ENCODE data around the gene FSTL4.

Gene FSTL4

DNA sequence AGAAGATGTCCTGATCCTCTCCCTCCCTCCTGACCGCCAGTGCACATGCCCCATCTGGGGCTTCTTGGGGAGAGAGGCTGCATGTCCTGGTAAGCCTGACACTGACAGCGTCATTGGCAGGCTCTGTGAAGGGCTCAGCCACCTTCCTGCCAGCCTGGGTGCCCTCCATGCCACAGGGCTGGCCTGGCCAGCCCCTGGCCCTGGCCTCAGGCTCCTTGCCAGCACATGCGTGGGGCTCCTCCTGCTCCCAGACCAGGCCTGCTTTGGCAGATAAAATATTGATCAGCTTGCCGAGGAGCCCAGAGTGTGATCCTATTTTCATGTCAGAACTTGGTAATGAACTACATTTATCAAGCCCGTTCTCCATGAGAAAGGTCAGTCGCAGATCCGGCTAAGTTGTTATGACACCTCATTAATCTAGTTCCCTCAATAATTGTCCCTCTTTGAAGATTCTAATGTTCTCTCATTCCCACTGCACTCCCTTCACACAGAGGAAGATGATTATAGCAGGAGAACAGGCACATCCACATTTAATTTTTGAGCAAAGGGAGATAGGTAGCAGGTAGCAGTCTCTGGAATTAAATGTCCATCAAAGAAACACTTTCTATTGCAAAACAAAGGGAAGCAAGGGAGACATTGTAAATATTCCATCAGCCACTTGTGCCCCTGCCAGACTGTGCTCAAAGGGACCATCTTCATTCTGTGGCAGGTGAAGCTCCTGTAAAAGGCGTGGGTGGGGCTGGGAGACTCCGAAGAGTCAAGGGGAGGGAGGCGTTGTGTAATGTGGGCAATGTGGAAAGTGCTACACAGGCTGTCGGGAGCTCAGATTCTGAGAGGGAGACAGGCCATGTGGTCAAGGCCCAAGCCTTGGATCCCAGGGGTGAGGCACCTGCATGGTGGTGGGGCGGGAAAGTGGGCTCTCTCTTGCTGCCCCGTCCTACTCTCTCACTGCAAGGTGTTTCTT, 288.6 kb downstream of the FSTL4 start:
- no peak for DNase-seq (ENCODE audit: low read depth)
- no peak overlapping the region for H3K4me3 ChIP-seq (ENCODE audit: low read depth, low read length)

DNA sequence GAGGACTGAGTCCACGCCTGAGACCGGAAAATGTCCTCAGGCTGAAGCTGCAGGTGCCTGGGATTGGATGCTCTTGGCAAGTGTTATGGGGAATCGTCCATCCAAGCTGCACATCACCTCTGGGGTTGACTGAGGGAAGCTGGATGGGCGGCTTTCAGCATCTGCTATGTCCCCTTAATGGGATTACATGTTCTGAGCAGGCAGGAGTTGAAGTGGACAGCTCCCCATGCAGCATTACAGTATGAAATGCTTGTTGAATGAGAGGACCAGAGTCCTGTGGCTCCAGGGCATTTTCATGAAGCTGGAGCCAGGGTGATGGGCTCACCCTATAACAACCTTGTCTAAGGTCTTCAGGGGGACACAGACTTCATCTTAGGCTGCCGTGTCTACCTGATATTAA, 289.6 kb downstream of the FSTL4 start:
- no peak for DNase-seq (ENCODE audit: low read depth)
- H3K4me3 ChIP-seq (ENCODE audit: low read depth, low read length), result no peak overlapping the region

DNA sequence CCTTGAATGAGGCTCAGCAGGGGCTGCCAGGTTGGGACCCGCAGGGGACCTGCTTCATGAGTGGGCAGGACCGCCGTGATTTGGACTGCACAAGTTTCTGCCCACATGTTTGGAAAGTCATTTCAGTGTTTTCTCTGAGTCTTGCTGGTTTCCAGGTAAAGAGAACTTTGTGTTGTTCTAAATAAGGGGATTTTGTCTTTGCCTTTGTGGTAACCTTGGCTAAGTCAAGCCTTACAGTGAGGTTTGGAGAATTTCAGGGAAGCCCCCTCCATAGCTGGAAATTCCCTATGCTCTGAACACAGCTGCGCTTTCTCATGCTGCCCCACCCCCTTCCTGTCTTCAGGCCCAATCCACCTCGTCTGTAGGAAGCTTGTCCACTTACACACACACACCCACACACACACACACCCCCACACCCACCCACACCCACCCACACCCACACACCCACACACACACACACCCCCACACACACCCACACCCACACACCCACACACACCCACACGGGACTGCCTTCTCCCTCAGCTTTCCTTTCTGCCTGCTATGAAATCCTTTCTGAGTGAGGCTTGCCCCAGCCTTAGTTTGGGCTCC, 290.4 kb downstream of the FSTL4 start:
- no peak for DNase-seq (ENCODE audit: low read depth)

DNA sequence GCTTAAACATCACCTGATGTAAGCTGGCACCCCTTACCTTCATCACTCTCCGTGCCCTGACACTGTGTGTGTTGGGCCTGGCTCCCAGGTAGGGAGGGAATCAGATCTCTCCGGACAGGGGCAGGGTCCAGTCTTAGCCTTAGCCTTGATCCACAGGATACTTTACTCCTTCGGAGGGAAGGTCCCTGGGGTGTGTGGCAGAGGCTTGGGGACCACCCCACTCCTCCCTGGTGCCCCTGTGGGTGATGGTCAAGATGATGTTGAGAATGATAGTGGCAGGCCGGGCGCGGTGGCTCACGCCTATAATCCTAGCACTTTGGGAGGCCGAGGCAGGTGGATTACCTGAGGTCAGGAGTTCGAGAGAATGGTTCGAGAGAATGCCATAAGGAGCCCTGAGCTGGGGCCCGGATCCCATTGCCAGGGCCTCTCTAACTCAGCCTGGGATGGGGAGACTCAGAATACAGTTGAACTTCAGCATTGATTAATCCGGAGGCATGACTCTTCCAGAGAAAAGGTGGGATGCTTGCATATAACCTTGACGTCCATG, 291.0 kb downstream of the FSTL4 start:
- H3K4me3 ChIP-seq (ENCODE audit: low read depth, low read length), result no peak overlapping the region
- DNase-seq (ENCODE audit: low read depth), result no peak

More for the DNA sequence above, 290.4 kb downstream of the FSTL4 start:
- H3K4me3 ChIP-seq (ENCODE audit: low read depth, low read length), result no peak overlapping the region

DNA sequence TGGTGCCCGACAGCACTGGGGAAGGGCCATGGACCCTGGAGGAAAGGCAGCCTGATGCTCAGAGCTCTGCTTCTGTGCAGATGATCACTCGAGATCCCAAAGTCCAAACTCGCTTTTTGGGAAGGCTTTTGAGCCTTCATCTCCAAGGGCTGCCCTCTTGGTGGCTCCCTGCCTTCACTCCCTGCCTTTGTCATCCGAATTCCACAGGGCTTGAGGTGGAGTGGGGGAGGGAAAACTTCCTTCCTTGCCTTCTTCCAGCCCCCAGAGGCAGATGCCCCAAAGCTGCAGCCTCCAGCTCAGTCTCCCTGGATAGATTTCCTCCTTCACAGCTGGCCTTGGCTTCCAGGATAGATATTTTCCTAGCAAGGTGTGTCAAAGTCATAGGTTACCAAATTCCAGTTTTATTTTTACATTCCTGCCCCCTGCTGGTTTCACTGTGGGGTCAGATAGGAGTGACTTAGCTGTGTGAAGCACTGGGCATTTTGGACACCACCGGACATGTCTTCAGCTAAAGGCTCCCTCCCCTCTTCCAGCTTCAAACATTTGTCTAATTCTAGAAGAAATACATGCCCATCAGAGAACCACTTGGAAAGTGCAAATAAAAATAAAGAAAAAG, 292.3 kb downstream of the FSTL4 start:
- no peak for DNase-seq (ENCODE audit: low read depth)
- no peak overlapping the region for H3K4me3 ChIP-seq (ENCODE audit: low read depth, low read length)

DNA sequence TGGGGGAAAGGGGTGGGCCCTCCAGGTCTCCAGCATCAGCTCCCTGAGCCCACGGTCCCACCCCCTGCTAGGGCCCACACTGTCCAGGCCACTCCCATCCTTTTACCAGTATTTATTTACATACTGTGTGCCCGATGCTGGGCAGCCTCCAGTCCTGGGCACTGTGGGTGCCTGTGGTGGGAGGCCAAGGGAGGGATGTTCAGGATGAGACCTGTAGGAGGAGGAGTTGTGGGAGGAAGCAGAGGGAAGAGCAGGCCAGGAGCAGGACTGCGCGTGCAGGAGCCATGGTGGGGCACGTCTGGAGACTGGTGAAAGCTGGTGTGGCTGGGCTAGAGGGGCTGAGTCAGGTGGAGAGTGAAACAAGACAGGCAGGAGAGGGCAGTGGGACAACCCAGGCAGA, 293.1 kb downstream of the FSTL4 start:
- DNase-seq (ENCODE audit: low read depth), result no peak
- H3K4me3 ChIP-seq (ENCODE audit: low read depth, low read length), result no peak overlapping the region

DNA sequence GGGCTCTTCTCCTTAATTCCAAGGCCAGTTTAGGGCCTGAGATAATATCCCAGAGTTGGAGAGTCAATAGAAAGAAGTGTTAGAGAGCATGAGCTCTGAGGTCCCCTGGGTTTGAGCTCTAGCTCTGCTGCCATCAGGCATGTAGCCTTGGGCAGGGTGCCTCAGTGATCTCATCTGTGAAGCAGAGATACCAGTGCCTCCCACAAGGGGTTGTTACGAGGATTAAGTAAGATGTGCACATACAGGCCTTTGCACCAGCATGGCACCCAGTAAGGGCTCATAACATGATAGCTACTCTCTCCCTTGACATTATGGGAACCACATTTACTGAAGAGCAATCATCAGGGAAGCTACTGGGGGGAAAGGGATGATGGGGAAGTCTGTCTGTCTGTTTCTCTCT, 294.8 kb downstream of the FSTL4 start:
- H3K4me3 ChIP-seq (ENCODE audit: low read depth, low read length), result no peak overlapping the region
- no peak for DNase-seq (ENCODE audit: low read depth)

DNA sequence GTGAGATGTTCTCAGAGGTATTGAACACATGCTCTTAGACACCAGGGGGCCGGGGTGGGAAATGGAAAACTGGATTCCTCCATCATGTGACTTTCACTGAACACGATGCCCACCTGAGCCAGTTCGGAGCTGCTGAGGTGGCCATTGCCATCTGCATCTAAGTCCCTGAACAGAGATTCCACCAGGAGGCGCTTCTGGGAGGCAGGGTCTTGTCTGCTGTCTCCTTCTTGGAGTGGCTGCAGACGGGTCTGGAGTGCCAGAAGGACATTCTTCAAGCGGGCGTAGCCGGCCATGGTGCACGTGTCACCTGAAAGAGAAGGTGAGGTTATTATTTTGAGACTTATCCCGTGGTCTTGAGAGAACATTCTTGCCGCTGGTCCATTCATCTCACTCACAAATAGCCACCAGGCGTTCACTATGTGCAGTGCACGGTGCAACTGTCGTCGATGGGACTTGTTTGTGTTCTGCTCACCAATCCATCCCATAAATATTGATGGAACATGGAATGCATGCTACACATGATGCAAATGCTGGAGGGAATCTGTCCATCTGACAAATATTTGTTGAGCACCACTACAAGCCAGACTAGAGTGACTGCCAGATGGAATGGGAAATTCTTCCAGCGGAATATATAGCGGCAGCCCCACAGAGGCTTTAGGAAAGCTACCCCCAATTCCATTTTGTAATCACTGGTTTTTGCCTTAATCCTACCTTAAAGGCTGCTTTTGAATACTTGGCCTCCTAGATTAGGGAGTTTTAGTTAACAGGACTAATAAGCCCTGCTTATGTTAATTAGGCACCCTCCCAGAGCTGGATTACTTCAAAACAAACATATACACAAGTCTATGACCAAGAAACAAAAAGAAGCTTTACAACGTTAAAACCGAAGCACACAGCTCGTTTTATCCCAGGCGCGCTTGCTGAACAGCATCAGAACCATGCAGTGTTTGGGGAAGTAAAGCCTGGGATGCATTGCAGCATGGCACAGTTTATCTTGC, 295.7 kb downstream of the FSTL4 start:
- DNase-seq (ENCODE audit: low read depth), result no peak
- H3K4me3 ChIP-seq (ENCODE audit: low read depth, low read length), result no peak overlapping the region

DNA sequence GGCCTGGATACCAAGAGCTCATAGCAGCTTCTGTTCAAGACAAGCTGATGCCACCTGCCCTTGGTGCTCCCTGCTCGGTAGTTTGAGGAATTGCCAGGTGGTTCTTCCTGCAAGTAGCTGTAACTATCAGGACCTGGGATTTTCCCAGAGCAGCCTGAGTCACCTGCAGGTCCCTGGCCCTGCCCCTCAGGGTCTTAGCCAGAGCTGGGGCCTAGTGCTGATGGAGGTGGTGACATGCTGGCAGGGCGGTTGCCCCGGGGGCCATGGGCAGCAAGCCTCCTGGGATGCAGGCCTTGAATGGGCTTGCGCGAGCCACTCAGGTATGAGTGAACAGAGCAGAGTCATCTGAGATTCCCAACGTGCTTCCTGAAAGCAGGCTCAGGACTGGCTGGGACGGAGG, 298.3 kb downstream of the FSTL4 start:
- DNase-seq (ENCODE audit: low read depth), result no peak
- H3K4me3 ChIP-seq (ENCODE audit: low read depth, low read length), result no peak overlapping the region

DNA sequence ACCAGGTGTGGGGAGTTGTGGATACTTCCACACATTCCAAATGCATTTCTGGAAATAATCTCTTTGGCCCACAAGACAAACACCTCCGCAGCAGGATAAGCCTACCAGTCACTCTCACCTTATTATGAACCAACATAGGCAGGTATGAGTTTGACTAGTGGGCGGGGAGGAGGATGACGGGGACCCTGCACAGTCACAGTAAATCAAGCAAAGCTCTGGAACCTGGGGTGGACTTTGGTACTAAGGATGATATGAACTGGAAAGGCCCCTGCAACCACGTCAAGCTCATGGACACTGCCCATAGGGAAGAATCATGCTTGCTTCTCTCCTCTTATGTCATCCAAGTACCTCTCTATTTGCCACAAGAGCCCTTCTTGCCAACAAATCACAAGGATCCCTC, 301.2 kb downstream of the FSTL4 start:
- no peak for DNase-seq (ENCODE audit: low read depth)
- no peak overlapping the region for H3K4me3 ChIP-seq (ENCODE audit: low read depth, low read length)

DNA sequence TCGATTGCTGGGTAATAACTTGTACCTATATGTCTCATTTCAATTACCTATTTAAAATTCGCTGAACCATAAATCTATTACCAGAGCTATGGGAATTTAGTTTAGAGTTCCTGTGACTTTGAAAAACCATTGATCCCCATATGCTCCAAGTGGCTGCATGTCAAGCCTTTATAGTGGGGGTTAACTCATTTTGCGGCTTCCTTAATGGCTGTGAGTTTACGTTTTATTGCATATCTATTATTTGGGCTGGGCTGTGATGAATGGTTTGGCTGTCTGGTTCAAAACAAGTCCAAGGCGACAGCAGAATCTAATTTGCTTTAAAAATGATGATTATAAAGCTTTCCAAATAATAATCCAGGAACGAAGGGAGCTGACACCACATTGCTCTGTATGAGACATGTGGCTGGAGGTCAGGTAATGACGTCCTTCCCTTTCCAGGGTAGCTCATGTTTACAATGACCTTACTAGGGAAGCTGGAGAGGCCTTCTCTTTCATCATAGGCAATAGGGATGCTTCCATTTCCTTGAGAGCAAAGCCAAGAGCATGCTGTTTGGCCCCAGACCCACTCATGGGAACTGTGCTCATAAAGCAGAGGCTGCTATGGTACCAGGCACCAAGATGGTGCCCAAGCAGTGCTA, 302.2 kb downstream of the FSTL4 start:
- H3K4me3 ChIP-seq (ENCODE audit: low read depth, low read length), result no peak overlapping the region
- DNase-seq (ENCODE audit: low read depth), result no peak

DNA sequence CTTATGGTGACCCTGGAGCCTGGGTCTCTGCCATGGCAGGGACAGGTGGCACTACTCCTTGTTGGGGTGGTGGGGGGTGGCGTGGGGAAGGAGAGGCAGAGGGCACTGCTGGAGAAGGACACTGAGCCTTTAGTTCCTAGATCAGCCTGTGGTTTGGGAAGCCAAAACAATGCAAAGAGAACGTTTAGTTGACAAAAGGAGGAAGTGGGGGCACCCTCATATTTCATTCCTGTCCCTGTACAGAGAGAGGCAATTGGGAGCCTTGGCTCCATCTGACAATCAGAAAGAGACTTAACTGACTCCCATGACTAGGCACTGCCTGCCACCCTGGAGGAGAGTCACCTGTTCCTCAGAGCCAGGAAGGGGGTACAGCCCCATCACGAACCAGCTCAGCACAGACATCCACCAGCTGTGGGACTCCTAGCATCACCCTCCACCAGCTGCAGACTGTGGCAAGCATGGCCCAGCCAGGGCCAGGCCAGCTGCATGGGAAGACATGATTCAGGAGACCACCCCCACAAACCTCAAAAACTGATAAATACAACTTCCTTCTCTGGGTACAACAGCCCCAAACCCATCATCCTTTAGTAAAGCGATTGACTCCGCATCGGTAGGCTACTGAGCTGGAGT, 303.1 kb downstream of the FSTL4 start:
- H3K4me3 ChIP-seq (ENCODE audit: low read depth, low read length), result no peak overlapping the region
- no peak for DNase-seq (ENCODE audit: low read depth)

DNA sequence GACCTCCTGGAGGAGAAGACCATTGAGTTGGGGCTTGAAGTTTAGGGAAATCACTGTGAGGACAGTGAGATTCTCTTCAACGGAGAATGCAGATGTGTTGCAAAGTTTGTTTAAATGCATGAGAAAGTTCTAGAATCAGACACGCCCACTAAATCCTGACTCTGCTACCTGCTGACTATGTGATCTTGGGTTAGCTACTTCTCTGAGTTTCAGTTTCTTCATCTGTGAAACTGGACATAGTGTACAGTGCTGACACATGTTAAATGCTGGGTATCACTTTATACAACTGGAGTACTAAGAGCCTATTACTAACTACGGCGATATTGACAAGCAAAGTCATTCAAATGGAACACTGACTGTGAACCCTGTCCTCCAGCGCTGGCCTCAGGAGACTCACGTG, 305.1 kb downstream of the FSTL4 start:
- DNase-seq (ENCODE audit: low read depth), result no peak
- H3K4me3 ChIP-seq (ENCODE audit: low read depth, low read length), result no peak overlapping the region

DNA sequence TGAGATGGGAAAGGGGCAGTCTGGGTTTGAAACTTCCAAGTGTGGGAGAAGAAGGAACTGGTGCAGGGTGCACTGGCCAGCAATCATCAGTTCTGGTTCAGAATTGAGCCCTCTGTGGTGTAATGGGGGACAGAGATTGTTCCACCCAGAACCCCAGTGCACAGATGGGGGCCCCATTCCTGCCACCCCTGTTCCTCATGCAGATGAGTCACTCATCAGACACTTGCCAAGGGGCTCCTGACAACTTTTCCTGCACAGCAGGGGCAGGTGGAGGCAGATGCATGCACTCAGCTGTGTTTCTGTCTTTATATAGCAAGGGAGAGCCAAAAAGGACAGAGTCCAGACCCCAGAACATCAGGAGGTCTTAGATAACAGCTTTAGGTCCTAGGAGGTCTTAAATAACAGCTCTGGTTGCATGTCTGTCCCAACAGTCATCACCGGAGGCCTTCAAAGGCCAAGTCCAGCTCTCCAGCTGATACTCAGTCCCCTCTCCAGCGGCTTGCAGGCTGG, 307.6 kb downstream of the FSTL4 start:
- no peak for DNase-seq (ENCODE audit: low read depth)

DNA sequence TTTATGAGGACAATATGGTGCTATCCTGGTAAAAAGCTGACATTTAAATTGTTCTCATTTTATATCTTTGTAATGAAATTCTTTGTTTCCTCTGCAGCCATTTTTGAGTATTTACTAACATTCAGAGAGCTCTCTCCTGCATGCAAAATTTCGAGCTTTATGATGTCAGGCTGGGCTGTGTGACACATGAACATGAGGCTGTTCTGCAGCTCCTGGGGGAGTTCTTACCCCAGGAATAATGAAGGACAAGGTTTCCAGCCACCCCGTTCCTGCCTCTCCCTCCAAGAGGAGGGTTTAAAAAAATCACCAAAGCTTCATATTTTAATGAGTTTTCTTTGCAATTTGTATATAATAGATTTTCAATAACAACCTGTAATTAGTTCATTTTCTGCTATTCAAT, 308.2 kb downstream of the FSTL4 start:
- no peak overlapping the region for H3K4me3 ChIP-seq (ENCODE audit: low read depth, low read length)
- no peak for DNase-seq (ENCODE audit: low read depth)

More for the DNA sequence above, 307.6 kb downstream of the FSTL4 start:
- no peak overlapping the region for H3K4me3 ChIP-seq (ENCODE audit: low read depth, low read length)

DNA sequence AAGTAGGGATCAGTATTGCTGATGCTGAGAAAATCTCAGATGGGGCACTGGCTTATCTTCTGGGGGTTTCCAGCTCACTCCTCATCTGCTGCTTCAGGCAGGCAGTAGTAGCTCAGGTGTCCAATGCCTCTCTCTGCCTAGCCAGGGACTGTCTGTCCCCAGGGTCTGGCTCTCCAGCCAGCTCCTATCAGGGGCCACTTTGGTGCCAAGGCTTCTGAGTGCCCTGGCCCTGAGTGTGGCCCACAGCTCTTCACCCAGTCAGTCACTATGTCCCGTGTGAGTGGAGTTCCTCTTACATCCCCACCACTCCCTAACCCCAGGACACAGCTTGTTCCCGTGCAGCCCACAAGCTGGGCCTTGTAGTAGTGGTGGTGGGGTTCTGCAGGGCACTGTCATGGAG, 309.0 kb downstream of the FSTL4 start:
- no peak overlapping the region for H3K4me3 ChIP-seq (ENCODE audit: low read depth, low read length)
- no peak for DNase-seq (ENCODE audit: low read depth)

DNA sequence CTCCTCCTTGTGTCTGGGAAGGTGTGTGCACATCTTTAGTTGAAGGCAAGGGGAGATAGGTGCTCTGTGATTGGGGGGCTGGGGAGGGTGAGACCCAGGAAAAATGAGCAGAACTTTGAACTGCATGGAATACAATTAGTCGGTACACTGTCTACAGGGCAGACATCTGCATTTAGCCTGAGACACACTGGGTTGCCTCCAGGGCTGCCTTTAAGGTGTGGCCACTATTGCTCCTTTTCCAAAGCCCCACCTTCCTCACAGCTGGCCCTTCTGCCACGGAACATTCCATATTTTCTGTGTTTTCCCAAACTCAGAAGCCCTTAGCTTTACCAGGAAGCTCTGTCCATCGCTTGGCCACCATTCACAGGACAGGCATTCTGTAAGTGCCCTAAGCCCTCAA, 312.6 kb downstream of the FSTL4 start:
- H3K4me3 ChIP-seq (ENCODE audit: low read depth, low read length), result no peak overlapping the region
- no peak for DNase-seq (ENCODE audit: low read depth)

DNA sequence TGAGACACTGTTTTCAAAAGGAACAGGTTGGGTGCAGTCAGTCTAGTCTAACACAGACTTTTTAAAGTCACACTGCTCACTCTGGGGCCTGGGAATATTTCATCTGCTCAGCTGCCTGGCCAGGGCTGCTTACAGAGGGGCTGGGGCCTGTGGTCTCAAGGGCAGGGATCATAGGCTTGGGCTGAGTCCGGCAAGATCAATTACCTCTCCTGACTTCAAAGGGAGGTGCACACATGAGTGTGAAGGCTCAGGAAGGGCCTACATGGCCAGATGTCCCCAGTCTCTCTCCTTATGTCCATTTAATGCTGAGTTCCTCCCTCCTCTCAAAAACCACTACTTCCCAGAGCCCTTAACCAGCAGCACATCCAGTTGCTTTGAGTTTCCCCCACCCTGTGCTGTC, 313.3 kb downstream of the FSTL4 start:
- no peak overlapping the region for H3K4me3 ChIP-seq (ENCODE audit: low read depth, low read length)
- no peak for DNase-seq (ENCODE audit: low read depth)
